ENCODE measurements around the gene NLRP3. TPM values are rescaled to one million over a fixed set of nuclear protein-coding genes. Genes with fewer than 3 reads are reported as not detected.
A peak's percentile ranks its signal among the peaks of the same experiment; 100 is the strongest.
"Not testable (repeated sequence)": the region's sequence is repeated elsewhere in the genome, so short reads cannot be mapped to it uniquely, and the experiment has no call there.

Gene NLRP3
- not detected for total RNA-seq (2021; ENCODE audit: unreplicated experiment)
- polyA plus RNA-seq (2012) = not detected in 2 replicates
- percentile 5 among the genes with signal in this experiment for Bru-seq, nascent RNA
- BruChase-seq, experiment 1, labeled RNA remaining after a 6-hour chase = percentile 3 among the genes with signal in this experiment
- percentile 7 among the genes with signal in this experiment for BruChase-seq, experiment 2, labeled RNA remaining after a 2-hour chase
- long read RNA-seq = 0 reads

- H2AFZ ChIP-seq (ENCODE audit: low read depth, low read length, poor library complexity, severe bottlenecking) = no peak within 1 kb of the TSS
- no peak for DNase-seq (ENCODE audit: low read depth, low spot score)
- RAD21 ChIA-PET (ENCODE audit: low non-redundant PET in 1 of 2, low total read pairs in 2 of 2, uncharacterized antibody in 2 of 2, unreplicated experiment in 2 of 2) = no interaction called here
- intact Hi-C loops (cut with micrococcal nuclease) = no loop called here
- no peaks in the 10 kb centered on the region for H3K79me2 ChIP-seq (ENCODE audit: insufficient read depth, low read length)
- no peak within 1 kb of the TSS for H3K27ac ChIP-seq (ENCODE audit: low read depth, low read length)
- no peaks in the 10 kb centered on the region for H4K20me1 ChIP-seq (ENCODE audit: insufficient read depth)
- TF ChIP-seq POLR2A (IDR thresholded peaks at IDR 0.05; ENCODE audit: borderline replicate concordance, extremely low read depth, insufficient read depth, insufficient read length) = no peak
- no peak for TF ChIP-seq YY1 (IDR thresholded peaks at IDR 0.05; ENCODE audit: extremely low read depth, insufficient replicate concordance, low read depth, low read length)
- TF ChIP-seq SIN3A (IDR thresholded peaks at IDR 0.05; ENCODE audit: low read depth) = no peak
- no peak for TF ChIP-seq ZNF274 (IDR thresholded peaks at IDR 0.05; ENCODE audit: low read depth, low read length)
- no peak for TF ChIP-seq CBX3 (IDR thresholded peaks at IDR 0.05; ENCODE audit: low read depth)
- TF ChIP-seq SRF (IDR thresholded peaks at IDR 0.05; ENCODE audit: low read depth) = no peak
- TF ChIP-seq MAX (IDR thresholded peaks at IDR 0.05) = no peak
- no peak for TF ChIP-seq REST (IDR thresholded peaks at IDR 0.05; ENCODE audit: low read depth)
- TF ChIP-seq EZH2 (IDR thresholded peaks at IDR 0.05) = no peak
- TF ChIP-seq POLR2AphosphoS5 (IDR thresholded peaks at IDR 0.05; ENCODE audit: low read depth, low read length) = no peak
- no peak for TF ChIP-seq ELF1 (IDR thresholded peaks at IDR 0.05; ENCODE audit: borderline replicate concordance, low read depth)
- no peak for TF ChIP-seq SP1 (IDR thresholded peaks at IDR 0.05; ENCODE audit: low read depth)
- TF ChIP-seq EGR1 (IDR thresholded peaks at IDR 0.05; ENCODE audit: low read depth) = no peak
- no peak for TF ChIP-seq ZFX (IDR thresholded peaks at IDR 0.05)
- no peak for TF ChIP-seq EZH2phosphoT487 (IDR thresholded peaks at IDR 0.05; ENCODE audit: borderline replicate concordance)
- TF ChIP-seq CEBPB (IDR thresholded peaks at IDR 0.05; ENCODE audit: low read depth) = no peak
- peak within 1 kb of the TSS; percentile 39 for H3K4me2 ChIP-seq (ENCODE audit: low read length)
- BruUV-seq (replicated peaks) = no TSS peak
- peaks cover 0 to 11% of the 10 kb centered on the region in 2 experiments; a peak in 3 of 4 replicates for H3K4me1 ChIP-seq (ENCODE audit: control insufficient read depth in 1 of 2, insufficient read depth in 2 of 2, low read length in 2 of 2)
- no peaks in the 10 kb centered on the region for H3K9me2 ChIP-seq (ENCODE audit: insufficient read depth)
- H3K9me3 ChIP-seq (ENCODE audit: control insufficient read depth in 1 of 2, insufficient read depth in 1 of 2, low read depth in 1 of 2, low read length in 2 of 2) = no peaks in the 10 kb centered on the region
- H3K27me3 ChIP-seq (ENCODE audit: insufficient read depth, low read length) = no peaks in the 10 kb centered on the region
- POLR2A ChIA-PET = no interaction called here
- peak within 1 kb of the TSS in 1 of 2 experiments; percentile 4; a peak in 1 of 4 replicates for H3K4me3 ChIP-seq (replicated peaks in 1 of 2; ENCODE audit: low read depth in 1 of 2, low read length in 2 of 2)
- CTCF ChIA-PET = no interaction called here
- H3K36me3 ChIP-seq (ENCODE audit: control insufficient read depth in 1 of 2, insufficient read depth in 2 of 2, low read length in 2 of 2) = no peaks in the 10 kb centered on the region
- H3K9ac ChIP-seq (ENCODE audit: low read length) = no peak within 1 kb of the TSS
- ATAC-seq = peak; percentile 60
Observed at GRCh38 chr1:247415423-247416361, at the start of gene NLRP3. NLRP3 (plus strand) TSS chr1:247416173; CDS start chr1:247418801, 2,628 bp downstream.

GRCh38 chr1:247366345-247366744 is 49.6 kb upstream of the NLRP3 start:
- H3K27ac ChIP-seq (ENCODE audit: low read depth, low read length); H3K9ac ChIP-seq (ENCODE audit: low read length); H3K4me1 ChIP-seq (ENCODE audit: control insufficient read depth in 1 of 2, insufficient read depth in 2 of 2, low read length in 2 of 2); H4K20me1 ChIP-seq (ENCODE audit: insufficient read depth); H3K4me2 ChIP-seq (ENCODE audit: low read length); H3K9me3 ChIP-seq (ENCODE audit: control insufficient read depth in 1 of 2, insufficient read depth in 1 of 2, low read depth in 1 of 2, low read length in 2 of 2); H3K4me3 ChIP-seq (replicated peaks in 1 of 2; ENCODE audit: low read depth in 1 of 2, low read length in 2 of 2); H3K36me3 ChIP-seq (ENCODE audit: control insufficient read depth in 1 of 2, insufficient read depth in 2 of 2, low read length in 2 of 2); RAD21 ChIA-PET (ENCODE audit: low non-redundant PET in 1 of 2, low total read pairs in 2 of 2, uncharacterized antibody in 2 of 2, unreplicated experiment in 2 of 2); H3K9me2 ChIP-seq (ENCODE audit: insufficient read depth); H3K79me2 ChIP-seq (ENCODE audit: insufficient read depth, low read length); DNase-seq (ENCODE audit: low read depth, low spot score); BruUV-seq (replicated peaks); CTCF ChIA-PET; POLR2A ChIA-PET; H3K27me3 ChIP-seq (ENCODE audit: insufficient read depth, low read length); intact Hi-C loops (cut with micrococcal nuclease); H2AFZ ChIP-seq (ENCODE audit: low read depth, low read length, poor library complexity, severe bottlenecking); ATAC-seq: not testable (repeated sequence)

All from HCT116 (cell line).